NT2/D1 (cell line): ENCODE data around the gene LTC4S.

Source experiments
- DNase-seq: peaks from one replicate; pipeline ENCODE4 v3.0.0-alpha.2; 2011; ENCODE audit warnings: low read depth, low spot score
- H3K27me3 ChIP-seq: 2 replicates; pipeline ENCODE4 v1.6.0; 2011; ENCODE audit warnings: mild to moderate bottlenecking; ENCODE audit not compliant: insufficient read length, insufficient read depth
- H3K36me3 ChIP-seq: 2 replicates; pipeline ENCODE4 v1.6.1; 2011; ENCODE audit warnings: mild to moderate bottlenecking, low read length, mixed read lengths; ENCODE audit not compliant: insufficient read depth, insufficient read length
- H3K4me1 ChIP-seq: 2 replicates; pipeline ENCODE4 v1.5.1; 2011; ENCODE audit not compliant: insufficient read depth, insufficient read length
- H3K4me3 ChIP-seq: 2 replicates; pipeline ENCODE4 v1.5.1; 2011; ENCODE audit warnings: low read depth; ENCODE audit not compliant: insufficient read length
- H3K9ac ChIP-seq: 2 replicates; pipeline ENCODE4 v1.6.0; 2011; ENCODE audit warnings: low read depth; ENCODE audit not compliant: insufficient read length
- H3K9me3 ChIP-seq: 2 replicates; pipeline ENCODE4 v1.5.1; 2011; ENCODE audit warnings: mild to moderate bottlenecking, low read length; ENCODE audit not compliant: insufficient read depth
- SUZ12 ChIP-seq: IDR thresholded peaks from 2 replicates; pipeline ENCODE4 v1.6.1; 2011; ENCODE audit not compliant: insufficient read length, insufficient read depth; ENCODE audit errors: extremely low read depth
- YY1 ChIP-seq: IDR thresholded peaks from 2 replicates; pipeline ENCODE4 v1.6.1; 2011; ENCODE audit not compliant: insufficient read length, insufficient read depth
- ZNF274 ChIP-seq: IDR thresholded peaks from 2 replicates; pipeline ENCODE4 v1.6.1; 2011; ENCODE audit warnings: mild to moderate bottlenecking, low read depth, low read length

LTC4S gene

DNA sequence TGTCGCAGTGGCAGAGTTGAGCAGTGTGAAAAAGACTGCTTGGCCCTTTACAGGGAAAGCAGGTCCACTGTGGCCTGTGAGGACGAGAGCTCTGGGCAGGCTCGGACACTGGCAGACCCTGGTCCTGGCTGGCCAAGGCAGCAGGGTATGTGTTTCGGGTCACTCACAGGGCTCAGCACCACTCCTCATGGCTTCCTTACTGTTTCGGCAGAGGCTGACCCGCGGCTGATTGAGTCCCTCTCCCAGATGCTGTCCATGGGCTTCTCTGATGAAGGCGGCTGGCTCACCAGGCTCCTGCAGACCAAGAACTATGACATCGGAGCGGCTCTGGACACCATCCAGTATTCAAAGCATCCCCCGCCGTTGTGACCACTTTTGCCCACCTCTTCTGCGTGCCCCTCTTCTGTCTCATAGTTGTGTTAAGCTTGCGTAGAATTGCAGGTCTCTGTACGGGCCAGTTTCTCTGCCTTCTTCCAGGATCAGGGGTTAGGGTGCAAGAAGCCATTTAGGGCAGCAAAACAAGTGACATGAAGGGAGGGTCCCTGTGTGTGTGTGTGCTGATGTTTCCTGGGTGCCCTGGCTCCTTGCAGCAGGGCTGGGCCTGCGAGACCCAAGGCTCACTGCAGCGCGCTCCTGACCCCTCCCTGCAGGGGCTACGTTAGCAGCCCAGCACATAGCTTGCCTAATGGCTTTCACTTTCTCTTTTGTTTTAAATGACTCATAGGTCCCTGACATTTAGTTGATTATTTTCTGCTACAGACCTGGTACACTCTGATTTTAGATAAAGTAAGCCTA, 42.6 kb downstream of the LTC4S start:
- no peak for DNase-seq
- H3K4me3 ChIP-seq, result no peak overlapping the region
- TF ChIP-seq YY1, result no peak
- TF ChIP-seq ZNF274, result no peak
- no peak for TF ChIP-seq SUZ12
- H3K9me3 ChIP-seq, result no peaks in the 10 kb centered on the region
- H3K4me1 ChIP-seq, result peaks cover 8% of the 10 kb centered on the region
- H3K27me3 ChIP-seq, result no peaks in the 10 kb centered on the region
- peaks cover 76% of the 10 kb centered on the region for H3K36me3 ChIP-seq
- H3K9ac ChIP-seq, result no peak overlapping the region

DNA sequence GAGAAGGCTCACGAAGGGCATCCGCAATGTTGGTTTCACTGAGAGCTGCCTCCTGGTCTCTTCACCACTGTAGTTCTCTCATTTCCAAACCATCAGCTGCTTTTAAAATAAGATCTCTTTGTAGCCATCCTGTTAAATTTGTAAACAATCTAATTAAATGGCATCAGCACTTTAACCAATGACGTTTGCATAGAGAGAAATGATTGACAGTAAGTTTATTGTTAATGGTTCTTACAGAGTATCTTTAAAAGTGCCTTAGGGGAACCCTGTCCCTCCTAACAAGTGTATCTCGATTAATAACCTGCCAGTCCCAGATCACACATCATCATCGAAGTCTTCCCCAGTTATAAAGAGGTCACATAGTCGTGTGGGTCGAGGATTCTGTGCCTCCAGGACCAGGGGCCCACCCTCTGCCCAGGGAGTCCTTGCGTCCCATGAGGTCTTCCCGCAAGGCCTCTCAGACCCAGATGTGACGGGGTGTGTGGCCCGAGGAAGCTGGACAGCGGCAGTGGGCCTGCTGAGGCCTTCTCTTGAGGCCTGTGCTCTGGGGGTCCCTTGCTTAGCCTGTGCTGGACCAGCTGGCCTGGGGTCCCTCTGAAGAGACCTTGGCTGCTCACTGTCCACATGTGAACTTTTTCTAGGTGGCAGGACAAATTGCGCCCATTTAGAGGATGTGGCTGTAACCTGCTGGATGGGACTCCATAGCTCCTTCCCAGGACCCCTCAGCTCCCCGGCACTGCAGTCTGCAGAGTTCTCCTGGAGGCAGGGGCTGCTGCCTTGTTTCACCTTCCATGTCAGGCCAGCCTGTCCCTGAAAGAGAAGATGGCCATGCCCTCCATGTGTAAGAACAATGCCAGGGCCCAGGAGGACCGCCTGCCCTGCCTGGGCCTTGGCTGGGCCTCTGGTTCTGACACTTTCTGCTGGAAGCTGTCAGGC, 43.6 kb downstream of the LTC4S start:
- Histone ChIP-seq H3K9me3 (no peaks in the 10 kb centered on the region), H3K9ac (no peak overlapping the region), H3K4me3 (no peak overlapping the region), H3K4me1 (peaks cover 7% of the 10 kb centered on the region), H3K36me3 (peaks cover 77% of the 10 kb centered on the region), H3K27me3 (no peaks in the 10 kb centered on the region)
- no peak for DNase-seq
- TF ChIP-seq ZNF274, result no peak
- TF ChIP-seq YY1, result no peak
- TF ChIP-seq SUZ12, result no peak

DNA sequence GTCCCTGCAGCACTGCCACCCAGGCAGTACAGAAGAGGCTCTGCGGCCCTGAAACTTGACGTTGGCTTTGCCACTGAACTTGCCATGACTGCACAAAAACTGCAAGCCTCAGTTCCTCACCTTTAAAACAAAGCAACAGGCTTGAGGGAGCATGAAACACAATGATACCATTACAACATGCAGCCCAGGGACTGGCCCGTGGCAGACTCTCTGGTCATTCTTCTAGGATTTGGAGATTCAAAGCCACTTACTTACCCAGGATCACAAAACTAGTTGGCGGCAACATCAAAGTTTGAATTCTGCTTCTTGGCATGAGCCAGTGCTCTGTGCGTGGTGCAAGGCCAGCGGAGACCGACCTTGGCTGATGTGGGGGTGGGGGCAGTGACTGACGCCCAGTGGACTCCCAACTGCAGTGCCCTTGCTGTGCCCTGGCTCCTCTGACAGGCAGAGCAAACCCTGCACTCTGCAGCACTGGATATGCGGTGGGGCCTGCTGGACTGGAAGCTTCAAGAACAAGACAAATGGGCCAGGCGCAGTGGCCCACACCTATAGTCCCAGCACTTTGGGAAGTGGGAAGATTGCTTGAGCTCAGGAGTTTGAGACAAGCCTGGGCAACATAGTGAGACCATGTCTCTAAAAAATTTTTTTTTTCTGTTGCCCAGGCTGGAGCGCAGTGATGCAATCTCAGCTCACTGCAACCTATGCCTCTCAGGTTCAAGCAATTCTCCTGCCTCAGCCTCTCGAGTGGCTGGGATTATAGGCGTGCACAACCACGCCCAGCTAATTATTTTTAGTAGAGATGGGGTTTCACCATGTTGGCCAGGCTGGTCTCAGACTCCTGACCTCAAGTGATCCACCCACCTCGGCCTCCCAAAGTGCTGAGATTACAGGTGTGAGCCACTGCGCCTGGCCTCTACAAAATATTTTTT, 45.8 kb downstream of the LTC4S start:
- peaks cover 65% of the 10 kb centered on the region for H3K36me3 ChIP-seq
- H3K27me3 ChIP-seq, result no peaks in the 10 kb centered on the region
- no peak overlapping the region for H3K4me3 ChIP-seq
- no peak for DNase-seq
- no peak overlapping the region for H3K9ac ChIP-seq
- peaks cover 6% of the 10 kb centered on the region for H3K4me1 ChIP-seq
- TF ChIP-seq SUZ12 (no peak), ZNF274 (no peak), YY1 (no peak)
- H3K9me3 ChIP-seq, result no peaks in the 10 kb centered on the region

DNA sequence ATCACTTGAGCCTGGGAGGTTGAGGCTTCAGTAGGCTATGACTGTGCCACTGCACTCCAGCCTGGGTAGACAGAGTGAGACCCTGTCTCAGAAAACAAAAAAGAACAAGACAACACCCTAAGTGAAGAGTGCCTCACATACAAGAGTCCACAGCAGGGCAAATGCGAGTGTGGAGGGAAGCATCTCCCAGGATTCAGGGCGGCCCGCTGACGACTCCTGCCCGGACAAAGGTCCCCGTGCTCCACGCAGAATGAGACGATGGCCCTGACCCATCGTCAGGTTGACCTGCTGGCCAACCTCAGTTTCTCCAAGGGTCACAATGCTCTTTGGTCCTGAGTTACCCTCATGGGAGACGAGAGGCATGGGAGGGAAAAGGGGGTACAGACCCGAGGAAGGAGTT, 46.5 kb downstream of the LTC4S start:
- Histone ChIP-seq H3K36me3 (peaks cover 65% of the 10 kb centered on the region), H3K27me3 (no peaks in the 10 kb centered on the region), H3K4me3 (no peak overlapping the region), H3K4me1 (peaks cover 6% of the 10 kb centered on the region), H3K9me3 (no peaks in the 10 kb centered on the region), H3K9ac (no peak overlapping the region)
- DNase-seq, result no peak
- TF ChIP-seq YY1 (no peak), SUZ12 (no peak), ZNF274 (no peak)

DNA sequence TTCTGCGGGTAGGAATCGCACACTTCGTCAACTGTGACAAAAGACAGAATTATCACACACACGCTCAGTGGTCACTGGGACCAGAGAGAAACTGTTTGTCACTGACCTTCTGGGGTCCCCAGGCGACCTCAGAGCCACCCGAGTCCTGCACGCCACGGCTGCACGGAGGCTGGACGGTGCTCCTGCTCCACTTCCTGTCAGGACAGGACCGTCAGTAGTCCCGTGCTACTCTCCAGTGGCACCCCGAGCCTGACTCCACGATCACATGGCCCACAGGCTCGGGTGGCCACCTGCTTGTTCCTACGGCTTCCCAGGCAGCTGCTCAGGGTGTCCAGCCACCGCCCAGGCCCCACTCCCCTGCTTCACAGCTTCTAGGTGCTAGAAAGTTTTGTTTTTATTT, 47.0 kb downstream of the LTC4S start:
- Histone ChIP-seq H3K27me3 (no peaks in the 10 kb centered on the region), H3K4me3 (no peak overlapping the region), H3K36me3 (peaks cover 68% of the 10 kb centered on the region), H3K9me3 (peaks cover 3% of the 10 kb centered on the region; the same call in 1 of the 2 replicates), H3K9ac (no peak overlapping the region), H3K4me1 (peaks cover 6% of the 10 kb centered on the region)
- TF ChIP-seq ZNF274, result no peak
- TF ChIP-seq YY1, result no peak
- TF ChIP-seq SUZ12, result no peak
- DNase-seq, result no peak

DNA sequence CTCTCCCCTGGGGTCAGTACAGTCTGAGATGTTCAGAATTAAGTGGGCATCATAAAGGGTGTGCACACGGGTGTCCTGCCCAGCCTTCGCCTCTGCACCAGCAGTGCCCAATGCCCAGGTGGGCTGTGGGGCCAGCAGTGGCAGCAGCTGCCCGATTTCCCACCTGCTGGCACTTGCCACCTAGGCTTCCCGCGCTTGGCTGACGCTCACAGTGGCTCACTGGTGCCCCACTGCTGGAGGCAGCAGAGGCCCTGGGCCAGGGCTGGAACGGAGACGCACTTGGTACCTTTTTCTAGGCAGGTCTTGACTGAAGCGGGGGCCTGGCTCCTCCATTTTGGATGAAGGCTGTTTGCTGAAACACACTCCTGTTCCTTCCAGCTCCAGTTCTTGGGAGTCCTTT, 47.8 kb downstream of the LTC4S start:
- Histone ChIP-seq H3K4me3 (no peak overlapping the region), H3K9me3 (peaks cover 5% of the 10 kb centered on the region; the same call in 1 of the 2 replicates), H3K9ac (no peak overlapping the region), H3K36me3 (peaks cover 64% of the 10 kb centered on the region), H3K4me1 (peaks cover 2% of the 10 kb centered on the region), H3K27me3 (no peaks in the 10 kb centered on the region)
- TF ChIP-seq SUZ12 (no peak), YY1 (no peak), ZNF274 (no peak)
- no peak for DNase-seq
